Osteoblast (primary cell): Measurements from ENCODE around the gene ST8SIA3. TPM values are rescaled to one million over a fixed set of nuclear protein-coding genes. Genes with fewer than 3 reads are reported as not detected.

Experiments
- DNase-seq: peaks from one replicate; pipeline ENCODE4 v3.0.0; 2011; ENCODE audit warnings: low spot score, mixed read lengths; ENCODE audit not compliant: insufficient read length; ENCODE audit errors: missing footprints
- H2AFZ ChIP-seq: 2 replicates; pipeline ENCODE4 v1.6.0; 2011; ENCODE audit warnings: mild to moderate bottlenecking, low read length
- H3K27ac ChIP-seq: 2 replicates; pipeline ENCODE4 v1.5.1; 2011; ENCODE audit warnings: mild to moderate bottlenecking, low read depth, low read length, moderate library complexity
- H3K27me3 ChIP-seq: 2 replicates; pipeline ENCODE4 v1.6.0; 2012; ENCODE audit warnings: mild to moderate bottlenecking, control low read depth, inconsistent platforms, low read length, moderate library complexity; ENCODE audit not compliant: insufficient read depth
- H3K36me3 ChIP-seq: 2 replicates; pipeline ENCODE4 v1.5.1; 2011; ENCODE audit warnings: mild to moderate bottlenecking, low read length, control low read depth, moderate library complexity; ENCODE audit not compliant: insufficient read depth
- H3K4me1 ChIP-seq: 2 replicates; pipeline ENCODE4 v1.5.1; 2011; ENCODE audit warnings: mild to moderate bottlenecking, low read length, control low read depth, moderate library complexity; ENCODE audit not compliant: insufficient read depth
- H3K4me2 ChIP-seq: 2 replicates; pipeline ENCODE4 v1.6.0; 2011; ENCODE audit warnings: mild to moderate bottlenecking, low read length; ENCODE audit not compliant: insufficient read depth
- H3K4me3 ChIP-seq: fragments of 200-600 bp; sonication (generic); 3 replicates; pipeline ENCODE4 v1.5.1; 2012; ENCODE audit warnings: mild to moderate bottlenecking, low read length, inconsistent platforms; ENCODE audit not compliant: insufficient read depth
- H3K79me2 ChIP-seq: 2 replicates; pipeline ENCODE4 v1.6.0; 2012; ENCODE audit warnings: mild to moderate bottlenecking, low read length, control low read depth, inconsistent platforms; ENCODE audit not compliant: insufficient read depth
- H3K9me3 ChIP-seq: 2 replicates; pipeline ENCODE4 v1.5.1; 2011; ENCODE audit warnings: low read depth, low read length, control low read depth
- H4K20me1 ChIP-seq: 2 replicates; pipeline ENCODE4 v1.6.0; 2012; ENCODE audit warnings: mild to moderate bottlenecking, low read length, control low read depth; ENCODE audit not compliant: insufficient read depth
- total RNA-seq: library from RNA; depleted of rRNA; stranded (reverse); fragments of >200 nt; gene quantifications from 2 replicates; pipeline ENCODE4 v1.2.3, GENCODE V29; 2012
- TF ChIP-seq, protein P1 (sequence below): IDR thresholded peaks from 2 replicates; pipeline ENCODE4 v1.5.1; 2011; ENCODE audit warnings: mild to moderate bottlenecking, low read depth, low read length, moderate library complexity; ENCODE audit errors: extremely low read depth

Gene ST8SIA3
- total RNA-seq, 1 donor = not detected

DNA sequence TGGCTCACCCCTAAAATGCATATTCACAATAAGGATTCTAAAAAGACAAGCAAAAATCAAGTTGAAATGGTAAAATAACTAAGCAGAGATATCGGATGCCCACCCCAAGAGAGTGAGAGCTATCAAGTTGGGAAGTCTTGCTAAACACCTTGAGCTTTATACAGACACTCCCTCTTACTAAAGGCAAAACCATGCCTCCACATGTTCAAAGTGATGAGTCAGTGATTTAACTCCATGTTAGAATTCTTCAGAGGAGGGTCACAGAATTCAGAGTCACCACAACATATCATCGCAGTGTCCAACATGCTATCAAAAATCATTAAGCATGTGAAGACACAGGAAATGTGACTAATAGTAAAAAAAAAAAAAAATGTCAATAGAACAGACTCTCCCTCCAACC is 20.6 kb upstream of the ST8SIA3 start:
- Histone ChIP-seq H3K4me2 (no peak overlapping the region), H3K36me3 (no peaks in the 10 kb centered on the region), H3K4me1 (no peaks in the 10 kb centered on the region), H3K27ac (no peak overlapping the region), H3K9me3 (no peaks in the 10 kb centered on the region), H2AFZ (no peak overlapping the region), H3K4me3 (no peak overlapping the region), H3K27me3 (no peaks in the 10 kb centered on the region), H3K79me2 (no peaks in the 10 kb centered on the region), H4K20me1 (no peaks in the 10 kb centered on the region)
- no peak for DNase-seq
- TF ChIP-seq, protein P1, sequence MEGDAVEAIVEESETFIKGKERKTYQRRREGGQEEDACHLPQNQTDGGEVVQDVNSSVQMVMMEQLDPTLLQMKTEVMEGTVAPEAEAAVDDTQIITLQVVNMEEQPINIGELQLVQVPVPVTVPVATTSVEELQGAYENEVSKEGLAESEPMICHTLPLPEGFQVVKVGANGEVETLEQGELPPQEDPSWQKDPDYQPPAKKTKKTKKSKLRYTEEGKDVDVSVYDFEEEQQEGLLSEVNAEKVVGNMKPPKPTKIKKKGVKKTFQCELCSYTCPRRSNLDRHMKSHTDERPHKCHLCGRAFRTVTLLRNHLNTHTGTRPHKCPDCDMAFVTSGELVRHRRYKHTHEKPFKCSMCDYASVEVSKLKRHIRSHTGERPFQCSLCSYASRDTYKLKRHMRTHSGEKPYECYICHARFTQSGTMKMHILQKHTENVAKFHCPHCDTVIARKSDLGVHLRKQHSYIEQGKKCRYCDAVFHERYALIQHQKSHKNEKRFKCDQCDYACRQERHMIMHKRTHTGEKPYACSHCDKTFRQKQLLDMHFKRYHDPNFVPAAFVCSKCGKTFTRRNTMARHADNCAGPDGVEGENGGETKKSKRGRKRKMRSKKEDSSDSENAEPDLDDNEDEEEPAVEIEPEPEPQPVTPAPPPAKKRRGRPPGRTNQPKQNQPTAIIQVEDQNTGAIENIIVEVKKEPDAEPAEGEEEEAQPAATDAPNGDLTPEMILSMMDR = no peak

DNA sequence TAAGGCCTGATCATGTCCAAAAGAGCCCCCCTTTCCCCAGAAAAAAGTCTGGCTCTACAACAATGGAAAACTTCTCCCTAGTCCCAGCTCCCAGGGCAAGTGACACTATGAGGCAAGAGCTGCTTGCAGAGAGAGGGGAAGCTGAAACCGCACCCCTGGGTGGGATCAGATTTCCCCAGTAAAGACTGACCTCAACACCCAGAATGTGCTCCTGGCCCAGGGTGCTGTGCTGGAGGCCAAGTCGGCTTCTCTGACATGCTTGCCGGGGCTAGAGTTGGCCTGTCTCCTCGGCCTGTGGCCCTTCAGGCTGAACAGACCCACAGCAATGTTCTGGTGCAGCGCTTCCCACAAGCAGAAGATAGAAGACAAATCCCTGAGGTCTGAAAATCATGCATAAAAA is 18.4 kb upstream of the ST8SIA3 start:
- Histone ChIP-seq H4K20me1 (no peaks in the 10 kb centered on the region), H3K27ac (no peak overlapping the region), H3K36me3 (no peaks in the 10 kb centered on the region), H3K4me2 (no peak overlapping the region), H3K79me2 (no peaks in the 10 kb centered on the region), H3K9me3 (no peaks in the 10 kb centered on the region), H3K27me3 (no peaks in the 10 kb centered on the region), H3K4me3 (no peak overlapping the region), H2AFZ (no peak overlapping the region), H3K4me1 (no peaks in the 10 kb centered on the region)
- no peak for DNase-seq
- TF ChIP-seq, protein P1 = no peak

DNA sequence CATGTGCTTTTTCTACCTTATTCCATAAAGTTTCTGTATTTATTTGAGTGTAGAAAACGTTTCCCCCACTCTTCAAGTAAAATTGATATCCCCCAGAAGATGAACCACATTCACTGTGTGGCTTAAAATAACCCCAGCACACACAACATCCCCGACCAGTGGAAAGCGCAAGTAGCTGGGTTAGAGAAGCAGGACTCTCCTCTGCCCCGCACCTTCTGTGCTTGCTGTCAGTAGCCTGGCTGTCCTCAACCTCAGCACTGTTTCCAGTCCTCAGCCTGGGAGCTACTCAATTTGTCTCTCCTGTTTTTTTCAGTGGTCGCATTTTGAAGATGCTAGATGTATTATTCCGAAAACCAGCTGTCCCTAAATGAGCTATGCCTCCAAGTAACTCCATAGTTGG is 18.0 kb upstream of the ST8SIA3 start:
- no peaks in the 10 kb centered on the region for H3K36me3 ChIP-seq
- H2AFZ ChIP-seq = no peak overlapping the region
- no peaks in the 10 kb centered on the region for H3K9me3 ChIP-seq
- H3K79me2 ChIP-seq = no peaks in the 10 kb centered on the region
- TF ChIP-seq, protein P1 = no peak
- no peak for DNase-seq
- no peaks in the 10 kb centered on the region for H3K4me1 ChIP-seq
- no peak overlapping the region for H3K4me2 ChIP-seq
- H4K20me1 ChIP-seq = no peaks in the 10 kb centered on the region
- H3K4me3 ChIP-seq = no peak overlapping the region
- H3K27ac ChIP-seq = no peak overlapping the region
- no peaks in the 10 kb centered on the region for H3K27me3 ChIP-seq

GRCh38 chr18:57336343-57336742 is 16.0 kb upstream of the ST8SIA3 start:
- H3K4me3 ChIP-seq = no peak overlapping the region
- no peak for DNase-seq
- H3K9me3 ChIP-seq = no peaks in the 10 kb centered on the region
- H3K4me2 ChIP-seq = no peak overlapping the region
- no peak overlapping the region for H3K27ac ChIP-seq
- H2AFZ ChIP-seq = no peak overlapping the region
- H3K27me3 ChIP-seq = no peaks in the 10 kb centered on the region
- no peaks in the 10 kb centered on the region for H3K4me1 ChIP-seq
- no peaks in the 10 kb centered on the region for H3K36me3 ChIP-seq
- H4K20me1 ChIP-seq = no peaks in the 10 kb centered on the region
- TF ChIP-seq, protein P1 = no peak
- H3K79me2 ChIP-seq = no peaks in the 10 kb centered on the region
